GM12872 (cell line): ENCODE results near the gene PRKCE.

Experiments
- TF ChIP-seq, protein P1 (sequence below): IDR thresholded peaks from 3 replicates; pipeline ENCODE4 v1.5.1; 2011; ENCODE audit warnings: low read depth, mild to moderate bottlenecking, low read length, moderate library complexity; ENCODE audit not compliant: insufficient read depth

The PRKCE gene

DNA sequence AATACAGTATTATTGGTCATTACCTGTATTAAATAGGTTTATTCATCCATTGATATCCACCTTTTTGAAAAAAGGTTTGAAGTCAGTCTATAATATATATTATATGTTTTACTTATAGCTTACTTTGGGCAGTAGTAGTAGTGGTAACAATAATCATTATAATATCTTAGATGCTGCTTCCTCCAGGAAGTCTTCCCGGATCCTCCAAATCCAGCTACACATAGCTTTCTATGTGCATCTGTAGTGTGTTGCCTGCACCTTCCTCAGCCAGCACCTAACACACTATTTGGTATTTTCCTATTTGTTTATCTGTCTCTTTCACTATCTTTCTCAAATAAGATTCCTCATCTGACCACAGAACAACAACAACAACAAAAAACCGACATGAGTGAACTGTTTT lies 81.0 kb downstream of the PRKCE start:
- TF ChIP-seq, protein P1, sequence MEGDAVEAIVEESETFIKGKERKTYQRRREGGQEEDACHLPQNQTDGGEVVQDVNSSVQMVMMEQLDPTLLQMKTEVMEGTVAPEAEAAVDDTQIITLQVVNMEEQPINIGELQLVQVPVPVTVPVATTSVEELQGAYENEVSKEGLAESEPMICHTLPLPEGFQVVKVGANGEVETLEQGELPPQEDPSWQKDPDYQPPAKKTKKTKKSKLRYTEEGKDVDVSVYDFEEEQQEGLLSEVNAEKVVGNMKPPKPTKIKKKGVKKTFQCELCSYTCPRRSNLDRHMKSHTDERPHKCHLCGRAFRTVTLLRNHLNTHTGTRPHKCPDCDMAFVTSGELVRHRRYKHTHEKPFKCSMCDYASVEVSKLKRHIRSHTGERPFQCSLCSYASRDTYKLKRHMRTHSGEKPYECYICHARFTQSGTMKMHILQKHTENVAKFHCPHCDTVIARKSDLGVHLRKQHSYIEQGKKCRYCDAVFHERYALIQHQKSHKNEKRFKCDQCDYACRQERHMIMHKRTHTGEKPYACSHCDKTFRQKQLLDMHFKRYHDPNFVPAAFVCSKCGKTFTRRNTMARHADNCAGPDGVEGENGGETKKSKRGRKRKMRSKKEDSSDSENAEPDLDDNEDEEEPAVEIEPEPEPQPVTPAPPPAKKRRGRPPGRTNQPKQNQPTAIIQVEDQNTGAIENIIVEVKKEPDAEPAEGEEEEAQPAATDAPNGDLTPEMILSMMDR: no peak

DNA sequence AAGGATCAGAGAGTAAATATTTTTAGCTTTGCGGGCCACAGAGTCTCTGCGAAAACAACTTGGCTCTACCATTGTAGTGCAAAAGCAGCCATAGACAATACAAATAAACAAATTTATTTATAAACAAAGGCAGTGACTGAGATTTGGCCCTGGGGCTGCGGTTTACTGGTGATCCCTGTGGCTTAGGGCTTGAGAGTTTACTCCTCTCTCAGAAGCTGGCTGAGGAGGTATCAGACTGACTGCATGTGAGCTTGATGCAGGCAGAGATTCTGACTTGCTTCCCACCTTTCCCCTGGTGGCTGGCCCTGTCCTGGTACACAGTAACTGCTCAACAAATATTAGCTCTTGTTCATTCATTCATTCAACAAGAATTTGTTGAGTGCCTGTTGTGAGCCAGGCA lies 81.5 kb downstream of the PRKCE start:
- TF ChIP-seq, protein P1: no peak

- TF ChIP-seq, protein P1: no peak
These were observed 82.9 kb downstream of the PRKCE start for GRCh38 chr2:45734336-45734735.

GRCh38 chr2:45734952-45735351 lies 83.5 kb downstream of the PRKCE start:
- TF ChIP-seq, protein P1: no peak

DNA sequence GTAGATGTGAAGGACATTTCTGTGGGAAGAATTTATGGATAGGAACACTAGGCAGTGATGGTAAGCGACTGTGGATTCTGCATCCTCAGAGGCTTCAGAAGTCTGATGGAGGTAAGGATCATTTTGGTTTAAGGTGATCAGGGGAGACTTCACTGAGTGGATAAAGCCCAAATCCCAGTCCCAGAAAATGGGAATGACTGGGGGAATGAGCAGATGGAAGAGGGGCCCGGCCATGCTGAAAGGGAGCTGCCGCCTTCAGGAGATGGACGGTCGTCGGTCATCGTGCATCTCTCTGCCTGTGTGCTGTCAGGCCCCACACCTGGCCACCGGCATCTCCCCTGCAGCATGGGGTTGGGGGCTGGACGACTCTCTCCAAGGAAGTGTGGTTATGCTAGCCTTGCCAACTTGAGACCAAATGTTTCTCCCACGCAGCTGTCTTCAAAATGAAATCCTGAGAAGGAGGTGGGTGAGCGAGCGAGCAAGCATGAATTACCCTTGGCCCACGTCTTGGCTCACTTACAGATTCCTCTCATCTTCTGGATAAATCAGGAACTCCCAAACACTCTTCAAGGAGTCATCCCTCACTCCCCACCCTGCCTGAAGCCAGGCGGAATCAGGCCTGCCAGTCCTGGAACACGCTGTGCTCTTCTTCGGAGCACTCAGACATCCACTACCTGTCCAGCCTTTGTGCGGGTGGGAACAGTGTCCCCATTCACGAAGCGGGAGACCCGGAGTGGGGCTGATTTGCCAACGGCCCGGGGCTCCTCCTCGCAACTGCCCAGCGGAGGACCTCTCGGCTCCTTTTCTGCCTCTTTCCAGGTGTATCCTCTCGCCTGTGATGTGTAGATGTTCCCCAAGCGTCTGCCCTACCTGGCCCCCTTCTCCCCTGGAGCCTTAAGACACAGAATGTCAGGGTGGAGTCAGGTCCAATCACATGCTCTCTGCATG lies 85.6 kb downstream of the PRKCE start:
- TF ChIP-seq, protein P1: no peak

DNA sequence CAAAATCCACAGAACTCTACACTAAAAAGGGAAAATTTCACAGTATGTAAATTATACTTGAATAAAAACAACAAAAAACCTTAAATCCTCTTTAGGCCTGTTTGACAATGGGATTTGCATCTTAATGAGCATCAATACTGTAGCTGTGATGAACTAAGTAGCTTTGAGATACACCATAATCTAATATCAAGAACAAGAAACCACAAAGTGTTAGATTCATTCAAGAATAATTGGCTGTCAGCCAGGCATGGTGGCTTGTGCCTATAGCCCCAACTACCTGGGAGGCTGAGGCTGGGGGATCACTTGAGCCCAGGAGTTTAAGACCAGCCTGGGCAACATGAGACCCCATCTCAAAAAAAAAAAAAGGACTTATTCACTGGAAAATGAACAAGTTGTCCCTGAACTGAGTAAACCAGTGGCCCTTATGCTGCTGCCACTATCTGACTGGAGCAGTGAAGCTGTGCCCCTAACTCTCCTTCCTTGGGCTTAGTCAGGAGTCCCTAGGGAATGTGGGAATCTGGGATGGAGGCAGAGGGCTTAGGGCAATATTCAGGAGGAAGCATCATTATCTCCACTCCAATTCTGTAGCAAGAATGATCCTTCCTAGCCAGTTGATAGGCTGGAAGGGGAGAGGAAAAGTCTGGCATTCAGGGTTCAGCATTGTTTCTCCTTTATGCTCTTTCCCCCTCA lies 88.5 kb downstream of the PRKCE start:
- TF ChIP-seq, protein P1: no peak

DNA sequence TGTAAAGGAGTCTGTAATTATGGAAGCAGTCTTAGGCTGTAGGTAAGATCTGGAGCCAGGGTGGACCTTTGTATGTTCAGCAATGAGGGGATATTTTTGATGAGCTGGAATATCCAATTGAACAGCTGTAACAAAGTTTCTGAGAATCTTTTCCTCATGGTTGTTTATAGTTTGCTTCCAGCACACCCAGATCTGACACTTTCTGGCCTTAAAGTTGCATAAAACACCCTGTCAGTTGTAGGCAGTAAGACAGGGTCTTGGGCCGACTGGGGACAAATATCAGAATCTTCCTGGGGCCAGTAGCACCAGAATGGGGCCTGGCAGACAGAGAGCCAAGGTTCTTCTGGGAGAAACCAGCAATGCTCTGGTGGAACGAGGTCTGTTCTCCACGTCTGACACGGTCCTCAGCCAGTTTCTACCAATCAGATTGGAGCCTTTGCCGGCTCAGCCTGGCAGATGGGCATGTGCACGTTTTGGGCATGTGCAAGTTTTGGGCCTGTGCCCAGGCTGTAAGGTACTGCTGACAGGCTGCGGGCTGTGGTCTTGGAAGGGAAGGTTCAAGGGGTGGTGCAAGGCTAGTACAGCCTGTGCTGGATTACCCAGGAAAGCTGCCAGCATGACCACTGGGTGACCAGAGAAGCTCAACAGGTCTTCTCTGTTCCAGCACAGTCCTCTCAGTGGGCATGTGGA lies 89.8 kb downstream of the PRKCE start:
- TF ChIP-seq, protein P1: no peak
